GM12892 (cell line): ENCODE data around the gene SEL1L3.

Experiments used
- POLR2A ChIP-seq: IDR thresholded peaks from 2 replicates; pipeline ENCODE4 v1.6.1; 2011; ENCODE audit warnings: low read depth, low read length, control low read depth
- POLR2AphosphoS5 ChIP-seq: IDR thresholded peaks from 2 replicates; pipeline ENCODE4 v1.6.1; 2011; ENCODE audit warnings: low read depth, low read length, control low read depth
- TAF1 ChIP-seq: IDR thresholded peaks from 2 replicates; pipeline ENCODE4 v1.6.1; 2011; ENCODE audit warnings: low read depth, mild to moderate bottlenecking, control low read depth, low read length, borderline replicate concordance

GRCh38 chr4:25879991-25880651 lies 17.3 kb upstream of the SEL1L3 start:
- TF ChIP-seq POLR2A (no peak), POLR2AphosphoS5 (no peak), TAF1 (no peak)
